Endothelial cell of umbilical vein (primary cell): ENCODE data around the gene CTBP2. TPM values are rescaled to one million over a fixed set of nuclear protein-coding genes. Genes with fewer than 3 reads are reported as not detected.

Experiments used
- BruUV-seq: library from RNA; stranded (reverse); fragments of 400-500 nt; replicated peaks from 2 replicates; lab custom pipeline; 2021; lab: Mats Ljungman, UMichigan
- CTCF ChIA-PET: fragments of 300-600, 350-600 bp; sonication (Branson Sonifier 250); formaldehyde crosslinking; loops from one replicate; lab custom pipeline; 2021; ENCODE audit warnings: antibody characterized with exemption, inconsistent platforms; lab: Charles Lee
- POLR2A ChIA-PET: fragments of 300-600, 350-600 bp; sonication (Branson Sonifier 250); formaldehyde crosslinking; loops from one replicate; lab custom pipeline; 2021; ENCODE audit warnings: antibody characterized with exemption, inconsistent platforms; lab: Charles Lee
- DNase-seq: peaks from one replicate; pipeline ENCODE4 v3.0.0-alpha.2; 2011; ENCODE audit warnings: low read depth, low spot score
- FAIRE-seq: peaks from 2 replicates; lab custom pipeline; 2011; peaks lifted over from hg19 to GRCh38; lab: Jason Lieb, UNC
- H2AFZ ChIP-seq: 2 replicates; pipeline ENCODE4 v1.6.0; 2012; ENCODE audit warnings: low read depth, low read length, control low read depth, inconsistent platforms
- H3K27ac ChIP-seq: 2 replicates; pipeline ENCODE4 v1.5.1; 2011; ENCODE audit warnings: low read depth, mild to moderate bottlenecking, control low read depth, low read length, moderate library complexity; ENCODE audit not compliant: insufficient read depth
- H3K27me3 ChIP-seq, 2 experiments: 2 replicates each; pipeline versions ENCODE4 v1.6.0 to v1.6.1; 2011; ENCODE audit warnings: low read length in 2 of 2, mixed read lengths in 1 of 2; ENCODE audit not compliant: control insufficient read depth in 2 of 2, insufficient read depth in 2 of 2
- H3K36me3 ChIP-seq, 2 experiments: 2 replicates in 1 of 2; 3 replicates in 1 of 2; pipeline ENCODE4 v1.5.1; 2011; ENCODE audit warnings: low read length in 2 of 2, mild to moderate bottlenecking in 1 of 2, moderate library complexity in 1 of 2; ENCODE audit not compliant: control insufficient read depth in 2 of 2, insufficient read depth in 2 of 2; ENCODE audit errors: extremely low read depth in 1 of 2
- H3K4me1 ChIP-seq: 3 replicates; pipeline ENCODE4 v1.5.1; 2011; ENCODE audit warnings: mild to moderate bottlenecking, low read length; ENCODE audit not compliant: control insufficient read depth, insufficient read depth; ENCODE audit errors: extremely low read depth
- H3K4me2 ChIP-seq: 2 replicates; pipeline ENCODE4 v1.6.1; 2011; ENCODE audit warnings: low read length, control low read depth, mixed read lengths; ENCODE audit not compliant: insufficient read depth
- H3K4me3 ChIP-seq, 3 experiments: fragments of 200-600 bp in 1 of 3; sonication (generic), shearing (Covaris generic) in 1 of 3; replicated peaks in 1 of 3; 2 replicates each; pipeline ENCODE4 v1.5.1; 2011 to 2016; ENCODE audit warnings: control low read depth in 3 of 3, low read length in 3 of 3, mild to moderate bottlenecking in 2 of 3, inconsistent platforms in 1 of 3, low read depth in 1 of 3, moderate library complexity in 1 of 3; ENCODE audit not compliant: insufficient read depth in 1 of 3
- H3K79me2 ChIP-seq: 2 replicates; pipeline ENCODE4 v1.6.0; 2012; ENCODE audit warnings: low read length, inconsistent platforms; ENCODE audit not compliant: control insufficient read depth, insufficient read depth
- H3K9ac ChIP-seq: replicated peaks from 2 replicates; pipeline ENCODE3; 2011; ENCODE audit warnings: low read length, control low read depth; ENCODE audit not compliant: insufficient read depth; ENCODE audit errors: extremely low read depth
- H3K9me1 ChIP-seq: replicated peaks from 3 replicates; pipeline ENCODE4 v1.6.0; 2011; ENCODE audit warnings: mild to moderate bottlenecking, low read length; ENCODE audit not compliant: control insufficient read depth, insufficient read depth; ENCODE audit errors: extremely low read depth
- H3K9me3 ChIP-seq: replicated peaks from 2 replicates; pipeline ENCODE4 v1.5.1; 2012; ENCODE audit warnings: low read length, inconsistent platforms; ENCODE audit not compliant: control insufficient read depth, insufficient read depth
- H4K20me1 ChIP-seq: replicated peaks from 2 replicates; pipeline ENCODE3; 2011; ENCODE audit warnings: mild to moderate bottlenecking, low read length; ENCODE audit not compliant: control insufficient read depth, insufficient read depth; ENCODE audit errors: extremely low read depth
- CTCF ChIP-seq, 2 donors: IDR thresholded peaks; 1 replicate in 1 of 2; 2 replicates in 1 of 2; pipeline ENCODE4 v1.5.1; 2011; ENCODE audit warnings: low read length in 2 of 2, mild to moderate bottlenecking in 2 of 2, moderate library complexity in 2 of 2, control low read depth in 1 of 2, inconsistent platforms in 1 of 2, low read depth in 1 of 2; ENCODE audit not compliant: insufficient read depth in 1 of 2; ENCODE audit errors: extremely low read depth in 1 of 2
- EZH2 ChIP-seq: IDR thresholded peaks from 2 replicates; pipeline ENCODE4 v1.6.1; 2012; ENCODE audit warnings: borderline replicate concordance, low read depth, mild to moderate bottlenecking, moderate library complexity, low read length, inconsistent platforms; ENCODE audit not compliant: severe bottlenecking
- FOS ChIP-seq: IDR thresholded peaks from 2 replicates; pipeline ENCODE4 v1.6.1; 2011; ENCODE audit warnings: mild to moderate bottlenecking, low read length, moderate library complexity, borderline replicate concordance; ENCODE audit not compliant: insufficient read depth
- GATA2 ChIP-seq: IDR thresholded peaks from 2 replicates; pipeline ENCODE4 v1.7.0; 2011; ENCODE audit warnings: low read depth, mild to moderate bottlenecking, moderate library complexity, mixed read lengths, low read length; ENCODE audit not compliant: insufficient read length, insufficient read depth
- JUN ChIP-seq: IDR thresholded peaks from 2 replicates; pipeline ENCODE4 v1.6.1; 2011; ENCODE audit warnings: borderline replicate concordance, low read depth; ENCODE audit not compliant: insufficient read length, insufficient read depth
- MAX ChIP-seq: IDR thresholded peaks from 2 replicates; pipeline ENCODE4 v1.6.1; 2011; ENCODE audit not compliant: insufficient read depth, insufficient read length
- MYC ChIP-seq: IDR thresholded peaks from one replicate; pipeline ENCODE4 v1.6.1; 2011; ENCODE audit warnings: mild to moderate bottlenecking, low read depth, low read length
- POLR2A ChIP-seq: IDR thresholded peaks from 2 replicates; pipeline ENCODE4 v1.6.1; 2012; ENCODE audit warnings: low read depth, mild to moderate bottlenecking, control low read depth, low read length
- POLR2AphosphoS5 ChIP-seq: IDR thresholded peaks from 2 replicates; pipeline ENCODE4 v1.6.1; 2012; ENCODE audit warnings: low read depth, mild to moderate bottlenecking, control low read depth, low read length, moderate library complexity; ENCODE audit not compliant: insufficient read depth
- dilution Hi-C: fragments of 300-500 bp; cut with MboI; formaldehyde crosslinking; loops from one replicate; pipeline ENCODE4 v1.15.0; 2019; ENCODE audit warnings: low sequenced_read_pairs; ENCODE audit not compliant: extremely low pct_ligation_motif_present
- intact Hi-C: fragments of 100-400 bp; cut with micrococcal nuclease; formaldehyde crosslinking; loops from one replicate; pipeline ENCODE4 v1.10.0; 2022
- polyA plus RNA-seq, 4 experiments: library from polyadenylated mRNA; depleted of rRNA in 3 of 4; stranded (reverse) in 3 of 4; unstranded in 1 of 4; fragments of >200 nt; gene quantifications; 2 replicates each; pipeline versions ENCODE4 v1.2.1 to v1.2.3, GENCODE V29; 2011 to 2012; ENCODE audit warnings: missing spikeins in 1 of 4
- total RNA-seq: library from RNA; stranded (reverse); gene quantifications from 2 replicates; pipeline ENCODE4 v1.2.3, GENCODE V29; 2021

CTBP2 gene
- total and polyA plus RNA-seq, 2 donors (not counting 3 experiments of a cell fraction or from before 2014, with no cell fraction given): 118 to 128 TPM

GRCh38 chr10:125209591-125210355 lies 49.4 kb upstream of the CTBP2 start:
- POLR2A ChIA-PET: no interaction called here
- H3K9me3 ChIP-seq: no peaks in the 10 kb centered on the region
- TF ChIP-seq POLR2AphosphoS5 (no peak), POLR2A (no peak), MAX (no peak), CTCF (IDR thresholded peaks at IDR 0.05; ENCODE audit: extremely low read depth in 1 of 2, insufficient read depth in 1 of 2, low read depth in 1 of 2, low read length in 2 of 2) (no peak), EZH2 (no peak), JUN (no peak), MYC (no peak), FOS (no peak), GATA2 (no peak)
- intact Hi-C loops (no loop called here), dilution Hi-C loops (no loop called here)
- peak overlapping the region in 1 of 3 experiments; percentile 14 for H3K4me3 ChIP-seq
- no peak for FAIRE-seq
- H3K4me2 ChIP-seq: no peak overlapping the region
- no peaks in the 10 kb centered on the region for H3K27me3 ChIP-seq
- no peak overlapping the region for H3K9ac ChIP-seq
- H3K79me2 ChIP-seq: no peaks in the 10 kb centered on the region
- no peak overlapping the region for H2AFZ ChIP-seq
- BruUV-seq: no TSS peak
- no peak overlapping the region for H3K27ac ChIP-seq
- peak; percentile 9 for DNase-seq
- no peaks in the 10 kb centered on the region for H4K20me1 ChIP-seq
- H3K36me3 ChIP-seq: no peaks in the 10 kb centered on the region
- H3K9me1 ChIP-seq: no peaks in the 10 kb centered on the region
- no peaks in the 10 kb centered on the region for H3K4me1 ChIP-seq
- CTCF ChIA-PET: interaction anchor here (1.6 kb wide), 1 partner anchor 162 kb away, joined by 5 read pairs; no protein-coding TSS in a partner anchor
